Measurements from ENCODE around the gene ERFE. TPM values are rescaled to one million over a fixed set of nuclear protein-coding genes. Genes with fewer than 3 reads are reported as not detected.
A peak's percentile ranks its signal among the peaks of the same experiment; 100 is the strongest.
"Not testable (repeated sequence)": the region's sequence is repeated elsewhere in the genome, so short reads cannot be mapped to it uniquely, and the experiment has no call there.

The ERFE gene
- total RNA-seq, result 1 to 10 TPM in 1 of 2 donors, under 1 TPM in 1; 0.33 to 1.5 TPM

DNA sequence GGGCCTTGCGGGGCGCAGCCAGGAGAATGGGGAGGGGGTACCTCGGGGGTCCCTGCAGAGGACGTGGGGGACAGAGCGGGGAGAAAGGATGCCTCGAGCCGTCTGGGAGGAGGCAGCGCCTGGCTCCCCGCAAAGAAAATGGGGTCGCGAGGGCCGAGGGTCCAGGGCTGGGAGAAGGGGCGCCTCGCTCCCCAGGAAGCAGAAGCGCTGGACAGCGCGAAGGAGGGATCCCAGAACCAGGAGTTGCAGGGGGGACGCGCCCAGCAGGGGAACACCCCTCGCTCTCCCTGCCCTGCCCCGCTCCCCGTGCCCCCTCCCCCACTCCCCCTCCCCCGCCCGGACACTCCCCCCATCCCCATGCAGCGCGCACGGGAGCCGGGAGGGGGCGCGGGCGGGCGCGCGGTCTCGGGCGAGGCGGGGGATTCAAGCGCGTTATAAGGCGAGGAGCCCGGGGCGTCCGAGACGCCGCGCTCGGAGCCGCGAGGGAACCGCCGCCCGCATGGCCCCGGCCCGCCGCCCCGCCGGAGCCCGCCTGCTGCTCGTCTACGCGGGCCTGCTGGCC, at the start of gene ERFE:
Gene ERFE (plus strand): TSS at position 462 of the 562 bp plus-strand sequence. CDS start 38 bp downstream, at position 500.
- H3K27ac ChIP-seq, result no peak within 1 kb of the TSS
- peak within 1 kb of the TSS; percentile 21 to 42 for H3K4me3 ChIP-seq
- no peak for DNase-seq (ENCODE audit: low spot score)
- H3K36me3 ChIP-seq, result no peaks in the 10 kb centered on the region
- no peaks in the 10 kb centered on the region for H3K9me3 ChIP-seq
- H3K27me3 ChIP-seq, result no peaks in the 10 kb centered on the region
- peaks cover 0 to 18% of the 10 kb centered on the region in 2 donors for H3K4me1 ChIP-seq
- TF ChIP-seq CTCF (IDR thresholded peaks at IDR 0.05), result peak; percentile 51 to 71

GRCh38 chr2:238113611-238114010, 45.2 kb upstream of the ERFE start:
- H3K27me3 ChIP-seq, result no peaks in the 10 kb centered on the region
- peaks cover 0 to 4% of the 10 kb centered on the region in 2 donors for H3K4me1 ChIP-seq
- H3K9me3 ChIP-seq, result peaks cover 0 to 14% of the 10 kb centered on the region in 2 donors
- H3K4me3 ChIP-seq, result no peak overlapping the region
- no peak for TF ChIP-seq CTCF (IDR thresholded peaks at IDR 0.05)
- DNase-seq (ENCODE audit: low spot score), result no peak
- H3K27ac ChIP-seq, result no peak overlapping the region
- H3K36me3 ChIP-seq, result no peaks in the 10 kb centered on the region

- H3K27ac ChIP-seq, result no peak overlapping the region
- H3K9me3 ChIP-seq, result peaks cover 0 to 14% of the 10 kb centered on the region in 2 donors
- H3K27me3 ChIP-seq, result no peaks in the 10 kb centered on the region
- H3K36me3 ChIP-seq, result no peaks in the 10 kb centered on the region
- TF ChIP-seq CTCF (IDR thresholded peaks at IDR 0.05), result no peak
- H3K4me1 ChIP-seq, result no peaks in the 10 kb centered on the region
- no peak overlapping the region for H3K4me3 ChIP-seq
- DNase-seq (ENCODE audit: low spot score), result no peak
Measured at GRCh38 chr2:238114331-238114841, 44.4 kb upstream of the ERFE start.

DNA sequence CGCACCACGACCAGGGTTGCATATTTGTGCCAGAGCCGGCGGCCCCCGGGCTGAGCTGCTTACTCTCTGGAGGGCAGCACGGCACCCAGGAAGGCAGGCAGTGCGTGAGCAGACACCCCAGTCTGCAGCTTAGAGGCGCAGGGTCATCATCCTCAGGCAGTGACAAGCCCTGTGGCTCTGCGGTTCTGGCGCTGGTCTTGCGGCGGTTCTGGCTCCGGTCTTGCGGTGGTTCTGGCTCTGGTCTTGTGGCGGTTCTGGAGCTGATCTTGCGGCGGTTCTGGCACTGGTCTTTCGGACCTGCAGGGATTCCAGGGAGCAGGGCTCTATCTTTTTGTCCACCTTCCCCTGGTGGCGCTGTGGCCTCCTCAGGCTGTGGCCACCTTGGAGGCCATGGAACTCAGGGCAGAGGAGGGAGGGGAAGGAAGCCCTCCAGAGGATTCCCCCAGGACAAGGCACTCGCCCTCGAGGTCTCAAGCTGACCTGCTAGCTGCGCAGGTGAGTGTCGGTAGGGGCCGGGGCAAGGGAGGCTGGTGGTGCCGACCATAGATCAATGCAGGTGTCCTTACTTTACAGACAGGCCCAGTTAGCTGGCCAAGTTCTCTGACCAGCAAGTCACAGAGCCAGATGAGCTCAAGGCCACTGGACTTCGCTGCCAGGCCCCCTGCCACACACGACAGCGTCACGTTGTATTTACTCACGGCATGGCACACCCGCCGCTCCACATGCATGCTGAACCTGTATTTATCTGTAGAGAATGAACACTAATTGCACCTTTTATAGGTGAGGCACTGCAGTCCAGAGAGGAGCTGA, 43.7 kb upstream of the ERFE start:
- Histone ChIP-seq H3K9me3 (peaks cover 0 to 14% of the 10 kb centered on the region in 2 donors), H3K27ac (no peak overlapping the region), H3K27me3 (no peaks in the 10 kb centered on the region), H3K4me1 (peaks cover 0 to under 1% of the 10 kb centered on the region in 2 donors), H3K36me3 (no peaks in the 10 kb centered on the region), H3K4me3 (no peak overlapping the region)
- no peak for TF ChIP-seq CTCF (IDR thresholded peaks at IDR 0.05)
- no peak for DNase-seq (ENCODE audit: low spot score)

DNA sequence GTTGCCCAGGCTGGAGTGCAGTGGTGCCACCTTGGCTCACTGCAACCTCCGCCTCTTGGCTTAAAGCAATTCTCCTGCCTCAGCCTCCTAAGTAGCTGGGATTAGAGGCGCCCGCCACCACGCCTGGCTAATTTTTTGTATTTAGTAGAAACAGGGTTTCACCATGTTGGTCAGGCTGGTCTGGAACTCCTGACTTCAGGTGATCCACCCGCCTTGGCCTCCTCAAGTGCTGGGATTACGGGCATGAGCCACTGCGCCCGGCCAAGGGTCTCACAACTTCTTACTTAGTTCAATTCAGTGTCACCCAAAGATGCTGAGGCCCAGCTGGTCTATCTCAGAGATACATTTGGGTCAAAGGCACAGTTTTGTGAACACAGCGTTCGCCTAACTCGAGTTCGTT, 43.1 kb upstream of the ERFE start:
- not testable (repeated sequence) for H3K4me1 ChIP-seq; H3K27ac ChIP-seq; H3K36me3 ChIP-seq; H3K4me3 ChIP-seq; DNase-seq (ENCODE audit: low spot score); H3K27me3 ChIP-seq
- H3K9me3 ChIP-seq, result peaks cover 0 to 14% of the 10 kb centered on the region in 2 donors

Data from right atrium auricular region (tissue), 2 donors.